ENCODE data around the gene MLLT3.
"Not testable (repeated sequence)": the region's sequence is repeated elsewhere in the genome, so short reads cannot be mapped to it uniquely, and the experiment has no call there.

The MLLT3 gene

DNA sequence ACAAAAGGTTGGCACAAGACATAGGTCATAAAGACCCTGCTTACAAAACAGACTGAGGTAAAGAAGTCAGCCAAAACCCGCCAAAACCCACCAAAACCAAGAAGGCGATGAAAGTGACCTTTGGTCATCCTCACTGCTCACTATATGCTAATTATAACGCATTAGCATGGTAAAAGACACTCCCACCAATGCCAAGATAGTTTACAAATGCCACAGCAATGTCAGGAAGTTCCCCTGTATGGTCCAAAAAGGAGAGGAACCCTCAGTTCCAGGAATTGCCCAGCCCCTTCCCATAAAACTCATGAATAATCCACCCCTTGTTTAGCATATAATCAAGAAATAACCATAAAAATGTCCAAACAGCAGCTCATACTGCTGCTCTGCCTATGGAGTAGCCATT lies 27.7 kb downstream of the MLLT3 start:
- TF ChIP-seq, protein P1, sequence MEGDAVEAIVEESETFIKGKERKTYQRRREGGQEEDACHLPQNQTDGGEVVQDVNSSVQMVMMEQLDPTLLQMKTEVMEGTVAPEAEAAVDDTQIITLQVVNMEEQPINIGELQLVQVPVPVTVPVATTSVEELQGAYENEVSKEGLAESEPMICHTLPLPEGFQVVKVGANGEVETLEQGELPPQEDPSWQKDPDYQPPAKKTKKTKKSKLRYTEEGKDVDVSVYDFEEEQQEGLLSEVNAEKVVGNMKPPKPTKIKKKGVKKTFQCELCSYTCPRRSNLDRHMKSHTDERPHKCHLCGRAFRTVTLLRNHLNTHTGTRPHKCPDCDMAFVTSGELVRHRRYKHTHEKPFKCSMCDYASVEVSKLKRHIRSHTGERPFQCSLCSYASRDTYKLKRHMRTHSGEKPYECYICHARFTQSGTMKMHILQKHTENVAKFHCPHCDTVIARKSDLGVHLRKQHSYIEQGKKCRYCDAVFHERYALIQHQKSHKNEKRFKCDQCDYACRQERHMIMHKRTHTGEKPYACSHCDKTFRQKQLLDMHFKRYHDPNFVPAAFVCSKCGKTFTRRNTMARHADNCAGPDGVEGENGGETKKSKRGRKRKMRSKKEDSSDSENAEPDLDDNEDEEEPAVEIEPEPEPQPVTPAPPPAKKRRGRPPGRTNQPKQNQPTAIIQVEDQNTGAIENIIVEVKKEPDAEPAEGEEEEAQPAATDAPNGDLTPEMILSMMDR (IDR thresholded peaks at IDR 0.05; ENCODE audit: control extremely low read depth, extremely low read depth, low read depth, missing control alignments), result no peak
- CTCF ChIA-PET, result interaction anchor here (1.1 to 1.2 kb wide), 2 partner anchors 17 to 30 kb away, joined by 3 to 4 read pairs; no protein-coding TSS in a partner anchor
- DNase-seq (ENCODE audit: extremely low spot score), result no peak
- POLR2A ChIA-PET, result no interaction called here

DNA sequence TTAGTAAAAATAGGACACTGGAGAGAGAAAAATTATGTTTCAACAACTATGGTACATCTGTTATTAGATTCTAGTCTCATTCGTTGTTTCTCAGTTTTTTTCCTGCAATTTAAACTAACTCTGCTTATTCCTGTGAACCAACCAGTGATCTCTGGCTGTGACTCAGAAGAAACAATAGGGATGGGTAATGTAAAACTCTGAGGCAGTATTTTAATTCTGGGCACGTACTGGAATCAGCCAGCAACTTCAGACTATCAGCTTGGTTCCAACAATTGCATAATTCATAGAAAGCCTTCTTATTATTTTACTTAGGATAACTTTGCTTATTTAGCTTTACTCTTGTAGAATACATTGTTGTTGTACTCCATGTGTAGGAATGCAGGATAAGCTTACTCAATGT lies 28.8 kb downstream of the MLLT3 start:
- no peak for DNase-seq (ENCODE audit: extremely low spot score)
- TF ChIP-seq, protein P1 (IDR thresholded peaks at IDR 0.05; ENCODE audit: control extremely low read depth, extremely low read depth, low read depth, missing control alignments), result no peak
- ChIA-PET POLR2A (no interaction called here), CTCF (interaction anchor here (0.9 kb wide), 1 partner anchor 18 kb away, joined by 3 read pairs; no protein-coding TSS in a partner anchor)

DNA sequence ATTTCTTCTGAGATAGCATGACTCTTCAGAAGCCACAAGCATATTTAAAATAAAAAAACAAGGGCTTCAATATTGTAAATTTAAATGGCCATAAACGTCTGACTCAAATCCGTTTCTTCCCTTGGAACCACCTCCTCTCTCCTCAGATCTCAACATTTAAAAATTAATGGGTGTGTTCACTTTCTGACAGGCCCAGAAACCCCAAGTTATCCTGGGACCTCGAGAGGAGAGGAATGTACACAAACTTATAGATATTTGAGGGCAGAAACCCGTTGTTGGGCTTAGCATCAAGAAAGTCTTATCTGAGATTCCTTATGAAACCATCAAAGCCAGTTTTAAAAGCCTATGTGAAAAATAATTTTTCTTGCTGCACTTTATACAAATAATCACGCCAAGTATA lies 29.2 kb downstream of the MLLT3 start:
- ChIA-PET CTCF (interaction anchor here (0.9 to 1.6 kb wide), 2 partner anchors 19 to 32 kb away, joined by 3 read pairs; no protein-coding TSS in a partner anchor), POLR2A (no interaction called here)
- DNase-seq (ENCODE audit: extremely low spot score), result no peak
- TF ChIP-seq, protein P1 (IDR thresholded peaks at IDR 0.05; ENCODE audit: control extremely low read depth, extremely low read depth, low read depth, missing control alignments), result no peak

DNA sequence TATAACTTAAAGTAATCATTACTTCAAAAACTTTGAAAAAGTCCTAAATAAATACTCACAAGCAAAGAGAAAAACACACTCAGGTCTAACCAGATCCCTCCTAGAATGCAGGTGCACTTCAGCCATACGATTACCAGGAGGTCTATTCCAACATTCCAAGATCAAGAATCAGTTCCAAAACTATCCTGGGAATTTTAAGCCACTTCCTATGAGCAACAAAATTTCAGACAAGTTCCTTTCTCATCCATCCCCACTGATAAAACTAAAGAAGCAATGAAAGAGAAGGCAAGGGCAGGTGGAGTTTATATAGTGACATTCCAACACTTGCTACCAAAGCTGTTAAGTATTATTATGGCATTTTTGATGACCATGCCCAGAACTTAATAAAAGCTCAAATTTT lies 29.6 kb downstream of the MLLT3 start:
- DNase-seq (ENCODE audit: extremely low spot score), result no peak
- TF ChIP-seq, protein P1 (IDR thresholded peaks at IDR 0.05; ENCODE audit: control extremely low read depth, extremely low read depth, low read depth, missing control alignments), result no peak
- POLR2A ChIA-PET, result no interaction called here
- CTCF ChIA-PET, result interaction anchor here (0.9 to 1.6 kb wide), 2 partner anchors 23 to 32 kb away, joined by 3 read pairs; no protein-coding TSS in a partner anchor

DNA sequence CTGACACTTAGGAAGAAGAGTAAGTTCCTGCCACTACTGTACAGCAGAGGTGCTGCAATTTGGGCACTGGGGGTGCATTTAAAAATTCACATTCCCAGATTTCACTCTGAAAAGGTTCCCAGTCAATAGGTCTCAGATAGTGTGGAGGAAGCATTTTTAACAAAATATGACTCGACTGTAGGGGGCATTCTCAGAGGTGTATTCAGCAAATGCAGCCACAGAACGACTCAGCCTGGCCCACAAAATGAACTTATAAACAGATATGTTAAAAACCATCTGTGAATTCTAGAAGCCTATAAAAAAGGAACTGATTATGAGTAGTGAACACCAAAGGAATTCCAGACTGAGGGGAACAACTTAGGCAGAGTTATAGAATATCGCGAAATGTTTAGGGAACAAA lies 31.1 kb downstream of the MLLT3 start:
- TF ChIP-seq, protein P1 (IDR thresholded peaks at IDR 0.05; ENCODE audit: control extremely low read depth, extremely low read depth, low read depth, missing control alignments), result no peak
- no peak for DNase-seq (ENCODE audit: extremely low spot score)
- CTCF ChIA-PET, result no interaction called here
- POLR2A ChIA-PET, result no interaction called here

DNA sequence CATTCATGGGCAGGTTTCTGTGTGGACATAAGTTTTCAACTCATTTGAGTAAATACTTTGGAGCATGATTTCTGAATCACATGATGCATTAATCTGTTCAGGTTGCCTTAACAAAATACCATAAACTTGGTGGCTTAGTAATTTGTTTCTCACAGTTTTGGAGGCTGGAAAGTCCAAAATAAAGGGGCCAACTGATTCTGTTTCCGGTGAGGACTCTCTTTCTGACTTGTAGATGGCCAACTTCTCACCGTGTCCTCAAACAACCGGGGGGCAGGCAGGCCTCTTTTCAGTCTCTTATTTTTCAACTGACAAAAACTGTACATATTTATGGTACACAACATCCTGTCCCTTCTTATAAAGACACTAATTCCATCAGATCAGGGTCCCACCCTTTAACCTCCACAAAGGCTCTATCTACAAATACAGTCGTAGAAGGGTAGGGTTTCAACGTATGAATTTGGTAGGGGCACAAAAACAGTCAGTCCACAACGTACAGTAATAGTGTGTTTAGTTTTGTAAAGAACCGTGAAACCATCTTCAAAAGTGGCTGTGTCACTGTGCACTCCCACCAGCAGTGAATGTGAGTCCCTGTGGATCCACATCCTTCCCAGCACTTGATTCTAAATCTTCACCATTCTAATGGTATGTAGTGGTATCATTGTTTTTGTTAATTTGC lies 37.2 kb downstream of the MLLT3 start:
- ChIA-PET POLR2A (no interaction called here), CTCF (no interaction called here)
- no peak for DNase-seq (ENCODE audit: extremely low spot score)
- TF ChIP-seq, protein P1 (IDR thresholded peaks at IDR 0.05; ENCODE audit: control extremely low read depth, extremely low read depth, low read depth, missing control alignments), result no peak

DNA sequence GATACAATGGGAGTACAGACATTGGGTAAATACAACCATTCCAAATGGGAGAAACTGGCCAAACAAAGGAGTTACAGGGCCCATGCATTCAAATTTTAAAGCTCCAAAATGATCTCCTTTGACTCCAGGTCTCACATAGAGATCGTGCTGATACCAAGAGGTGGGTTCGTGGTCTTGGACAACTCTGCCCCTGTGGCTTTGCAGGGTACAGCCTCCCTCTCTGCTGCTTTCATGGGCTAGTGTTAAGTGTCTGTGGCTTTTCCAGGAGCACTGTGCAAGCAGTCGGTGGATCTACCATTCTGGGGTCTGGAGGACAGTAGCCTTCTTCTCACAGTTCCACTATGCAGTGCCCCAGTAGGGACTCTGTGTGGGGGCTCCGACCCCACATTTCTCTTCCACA lies 39.2 kb downstream of the MLLT3 start:
- POLR2A ChIA-PET; DNase-seq (ENCODE audit: extremely low spot score); CTCF ChIA-PET: not testable (repeated sequence)
